Measurements from ENCODE around the gene ATP8B4.

DNA sequence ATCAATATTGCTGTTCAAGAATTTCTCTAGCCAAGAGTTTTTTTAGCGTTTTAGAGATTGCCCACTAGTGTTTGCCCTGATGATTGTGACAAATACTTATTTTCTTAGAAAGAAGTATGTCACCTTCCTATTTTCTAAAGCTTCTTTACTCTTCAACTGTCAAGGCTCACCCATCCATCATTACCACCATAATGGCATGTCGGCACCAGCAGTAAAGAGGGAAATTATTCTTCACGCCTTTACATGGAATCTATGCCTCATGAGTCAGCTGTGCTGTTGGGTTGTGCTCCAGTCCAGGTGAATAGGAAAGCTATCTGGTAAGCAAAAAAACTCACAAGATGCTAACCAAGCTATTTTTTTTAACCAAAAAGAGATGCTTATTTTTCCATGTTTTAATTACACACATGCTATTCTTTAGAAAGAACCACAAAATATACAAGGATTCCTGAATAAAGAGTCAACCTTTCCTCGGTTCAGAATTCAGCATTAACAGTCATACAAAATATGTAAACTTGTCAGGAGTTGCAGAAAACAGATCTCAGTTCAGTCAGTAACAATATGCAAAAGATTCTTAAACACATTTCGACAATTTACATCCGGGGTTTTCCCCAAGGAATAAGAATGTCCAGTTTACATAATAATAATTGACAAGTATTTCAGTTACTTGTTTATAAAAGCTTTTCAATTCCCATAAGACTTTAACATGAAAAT, 128.0 kb downstream of the ATP8B4 start:
- no peak for TF ChIP-seq EZH2 (IDR thresholded peaks at IDR 0.05; ENCODE audit: low read length, missing control alignments)
- TF ChIP-seq, protein P1, sequence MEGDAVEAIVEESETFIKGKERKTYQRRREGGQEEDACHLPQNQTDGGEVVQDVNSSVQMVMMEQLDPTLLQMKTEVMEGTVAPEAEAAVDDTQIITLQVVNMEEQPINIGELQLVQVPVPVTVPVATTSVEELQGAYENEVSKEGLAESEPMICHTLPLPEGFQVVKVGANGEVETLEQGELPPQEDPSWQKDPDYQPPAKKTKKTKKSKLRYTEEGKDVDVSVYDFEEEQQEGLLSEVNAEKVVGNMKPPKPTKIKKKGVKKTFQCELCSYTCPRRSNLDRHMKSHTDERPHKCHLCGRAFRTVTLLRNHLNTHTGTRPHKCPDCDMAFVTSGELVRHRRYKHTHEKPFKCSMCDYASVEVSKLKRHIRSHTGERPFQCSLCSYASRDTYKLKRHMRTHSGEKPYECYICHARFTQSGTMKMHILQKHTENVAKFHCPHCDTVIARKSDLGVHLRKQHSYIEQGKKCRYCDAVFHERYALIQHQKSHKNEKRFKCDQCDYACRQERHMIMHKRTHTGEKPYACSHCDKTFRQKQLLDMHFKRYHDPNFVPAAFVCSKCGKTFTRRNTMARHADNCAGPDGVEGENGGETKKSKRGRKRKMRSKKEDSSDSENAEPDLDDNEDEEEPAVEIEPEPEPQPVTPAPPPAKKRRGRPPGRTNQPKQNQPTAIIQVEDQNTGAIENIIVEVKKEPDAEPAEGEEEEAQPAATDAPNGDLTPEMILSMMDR (conservative IDR thresholded peaks at IDR 0.05 in 1 of 2, IDR thresholded peaks at IDR 0.05 in 1 of 2; ENCODE audit: low read depth in 1 of 2, low read length in 2 of 2): no peak
